Measurements from ENCODE around the gene FSTL3. TPM values are rescaled to one million over a fixed set of nuclear protein-coding genes. Genes with fewer than 3 reads are reported as not detected.
"Not testable (repeated sequence)": the region's sequence is repeated elsewhere in the genome, so short reads cannot be mapped to it uniquely, and the experiment has no call there.

FSTL3 gene
- total and polyA plus RNA-seq, 9 donors = 14.5 to 24.3 (median 18.5) TPM

GRCh38 chr19:661427-662196, 14.6 kb upstream of the FSTL3 start:
- Histone ChIP-seq H3K4me1 (ENCODE audit: control insufficient read depth, insufficient read depth, low read length) (peaks cover 61% of the 10 kb centered on the region), H3K36me3 (ENCODE audit: control insufficient read depth, insufficient read depth, low read length) (peaks cover 5% of the 10 kb centered on the region), H3K4me3 (ENCODE audit: low read length) (peak overlapping the region; percentile 73), H3K27ac (ENCODE audit: low read length) (peak overlapping the region; percentile 69), H3K27me3 (ENCODE audit: control insufficient read depth, insufficient read depth, low read length) (no peaks in the 10 kb centered on the region), H3K9me3 (replicated peaks; ENCODE audit: control insufficient read depth, low read depth, low read length) (no peaks in the 10 kb centered on the region)
- DNase-seq = no peak
- WGBS (ENCODE audit: insufficient coverage) = 12% methylated on average over 23 of the region's 31 CpGs

- DNase-seq = no peak
- under 1% methylated on average over 80 of the region's 81 CpGs for WGBS (ENCODE audit: insufficient coverage)
- peaks cover 5% of the 10 kb centered on the region for H3K36me3 ChIP-seq (ENCODE audit: control insufficient read depth, insufficient read depth, low read length)
- no peaks in the 10 kb centered on the region for H3K27me3 ChIP-seq (ENCODE audit: control insufficient read depth, insufficient read depth, low read length)
- peak overlapping the region; percentile 73 for H3K4me3 ChIP-seq (ENCODE audit: low read length)
- H3K9me3 ChIP-seq (replicated peaks; ENCODE audit: control insufficient read depth, low read depth, low read length) = no peaks in the 10 kb centered on the region
- H3K4me1 ChIP-seq (ENCODE audit: control insufficient read depth, insufficient read depth, low read length) = peaks cover 53% of the 10 kb centered on the region
- H3K27ac ChIP-seq (ENCODE audit: low read length) = peak overlapping the region; percentile 20
Observed at GRCh38 chr19:662207-662961, 13.8 kb upstream of the FSTL3 start.

- H3K36me3 ChIP-seq (ENCODE audit: control insufficient read depth, insufficient read depth, low read length) = peaks cover 5% of the 10 kb centered on the region
- no peaks in the 10 kb centered on the region for H3K9me3 ChIP-seq (replicated peaks; ENCODE audit: control insufficient read depth, low read depth, low read length)
- DNase-seq = peak; percentile 96
- H3K27me3 ChIP-seq (ENCODE audit: control insufficient read depth, insufficient read depth, low read length) = no peaks in the 10 kb centered on the region
- H3K4me1 ChIP-seq (ENCODE audit: control insufficient read depth, insufficient read depth, low read length) = peaks cover 49% of the 10 kb centered on the region
- WGBS (ENCODE audit: insufficient coverage) = 1% methylated on average over 97 of the region's 97 CpGs
- peak within 1 kb of the TSS; percentile 92 for H3K27ac ChIP-seq (ENCODE audit: low read length)
- peak within 1 kb of the TSS; percentile 73 for H3K4me3 ChIP-seq (ENCODE audit: low read length)
Observed at GRCh38 chr19:662962-663681, 13.1 kb upstream of the FSTL3 start, which contains the start of gene RNF126. Gene RNF126 (minus strand): TSS chr19:663214. CDS start chr19:663121, 93 bp downstream.

- no peaks in the 10 kb centered on the region for H3K36me3 ChIP-seq (ENCODE audit: control insufficient read depth, insufficient read depth, low read length)
- no peaks in the 10 kb centered on the region for H3K9me3 ChIP-seq (replicated peaks; ENCODE audit: control insufficient read depth, low read depth, low read length)
- peaks cover 49% of the 10 kb centered on the region for H3K4me1 ChIP-seq (ENCODE audit: control insufficient read depth, insufficient read depth, low read length)
- 49% methylated on average over 12 of the region's 18 CpGs for WGBS (ENCODE audit: insufficient coverage)
- peak overlapping the region; percentile 58 for H3K4me3 ChIP-seq (ENCODE audit: low read length)
- H3K27ac ChIP-seq (ENCODE audit: low read length) = peak overlapping the region; percentile 92
- DNase-seq = no peak
- no peaks in the 10 kb centered on the region for H3K27me3 ChIP-seq (ENCODE audit: control insufficient read depth, insufficient read depth, low read length)
Observed at GRCh38 chr19:663682-664117, 12.5 kb upstream of the FSTL3 start.

- Histone ChIP-seq H3K4me1 (ENCODE audit: control insufficient read depth, insufficient read depth, low read length) (peaks cover 41% of the 10 kb centered on the region), H3K36me3 (ENCODE audit: control insufficient read depth, insufficient read depth, low read length) (no peaks in the 10 kb centered on the region), H3K27me3 (ENCODE audit: control insufficient read depth, insufficient read depth, low read length) (no peaks in the 10 kb centered on the region), H3K27ac (ENCODE audit: low read length) (no peak overlapping the region), H3K9me3 (replicated peaks; ENCODE audit: control insufficient read depth, low read depth, low read length) (no peaks in the 10 kb centered on the region), H3K4me3 (ENCODE audit: low read length) (no peak overlapping the region)
- WGBS (ENCODE audit: insufficient coverage) = 3% methylated on average over 24 of the region's 24 CpGs
- DNase-seq = peak; percentile 85
Observed at GRCh38 chr19:664913-665443, 11.2 kb upstream of the FSTL3 start.

GRCh38 chr19:666985-667573, 9.1 kb upstream of the FSTL3 start:
- H3K27me3 ChIP-seq (ENCODE audit: control insufficient read depth, insufficient read depth, low read length); H3K9me3 ChIP-seq (replicated peaks; ENCODE audit: control insufficient read depth, low read depth, low read length); H3K27ac ChIP-seq (ENCODE audit: low read length); H3K4me3 ChIP-seq (ENCODE audit: low read length); H3K36me3 ChIP-seq (ENCODE audit: control insufficient read depth, insufficient read depth, low read length); DNase-seq: not testable (repeated sequence)
- H3K4me1 ChIP-seq (ENCODE audit: control insufficient read depth, insufficient read depth, low read length) = peaks cover 21% of the 10 kb centered on the region
- 82% methylated on average over 27 of the region's 38 CpGs for WGBS (ENCODE audit: insufficient coverage)

- H3K4me1 ChIP-seq (ENCODE audit: control insufficient read depth, insufficient read depth, low read length) = peaks cover 15% of the 10 kb centered on the region
- H3K36me3 ChIP-seq (ENCODE audit: control insufficient read depth, insufficient read depth, low read length); H3K27me3 ChIP-seq (ENCODE audit: control insufficient read depth, insufficient read depth, low read length); H3K27ac ChIP-seq (ENCODE audit: low read length); H3K4me3 ChIP-seq (ENCODE audit: low read length); H3K9me3 ChIP-seq (replicated peaks; ENCODE audit: control insufficient read depth, low read depth, low read length); DNase-seq: not testable (repeated sequence)
- WGBS (ENCODE audit: insufficient coverage) = 78% methylated on average over 4 of the region's 12 CpGs
Observed at GRCh38 chr19:668675-669434, 7.3 kb upstream of the FSTL3 start.

GRCh38 chr19:670609-671075, 5.5 kb upstream of the FSTL3 start:
- no peak overlapping the region for H3K27ac ChIP-seq (ENCODE audit: low read length)
- no peaks in the 10 kb centered on the region for H3K36me3 ChIP-seq (ENCODE audit: control insufficient read depth, insufficient read depth, low read length)
- WGBS (ENCODE audit: insufficient coverage) = 71% methylated on average over 9 of the region's 9 CpGs
- H3K4me1 ChIP-seq (ENCODE audit: control insufficient read depth, insufficient read depth, low read length) = peaks cover 12% of the 10 kb centered on the region
- no peaks in the 10 kb centered on the region for H3K9me3 ChIP-seq (replicated peaks; ENCODE audit: control insufficient read depth, low read depth, low read length)
- no peak for DNase-seq
- H3K27me3 ChIP-seq (ENCODE audit: control insufficient read depth, insufficient read depth, low read length) = peaks cover 8% of the 10 kb centered on the region
- H3K4me3 ChIP-seq (ENCODE audit: low read length) = no peak overlapping the region

All from muscle of leg (tissue), 11 donors.